Stimulated activated CD4-positive, alpha-beta T cell treated with anti-CD3 and anti-CD28 coated beads, Interleukin-4, amount 100 ng/mL, for 24 hours (primary cell): ENCODE results near the gene PLEKHM2.

ENCODE experiments used
- DNase-seq: peaks from one replicate; pipeline ENCODE4 v3.0.0-alpha.2; 2020

PLEKHM2 gene

DNA sequence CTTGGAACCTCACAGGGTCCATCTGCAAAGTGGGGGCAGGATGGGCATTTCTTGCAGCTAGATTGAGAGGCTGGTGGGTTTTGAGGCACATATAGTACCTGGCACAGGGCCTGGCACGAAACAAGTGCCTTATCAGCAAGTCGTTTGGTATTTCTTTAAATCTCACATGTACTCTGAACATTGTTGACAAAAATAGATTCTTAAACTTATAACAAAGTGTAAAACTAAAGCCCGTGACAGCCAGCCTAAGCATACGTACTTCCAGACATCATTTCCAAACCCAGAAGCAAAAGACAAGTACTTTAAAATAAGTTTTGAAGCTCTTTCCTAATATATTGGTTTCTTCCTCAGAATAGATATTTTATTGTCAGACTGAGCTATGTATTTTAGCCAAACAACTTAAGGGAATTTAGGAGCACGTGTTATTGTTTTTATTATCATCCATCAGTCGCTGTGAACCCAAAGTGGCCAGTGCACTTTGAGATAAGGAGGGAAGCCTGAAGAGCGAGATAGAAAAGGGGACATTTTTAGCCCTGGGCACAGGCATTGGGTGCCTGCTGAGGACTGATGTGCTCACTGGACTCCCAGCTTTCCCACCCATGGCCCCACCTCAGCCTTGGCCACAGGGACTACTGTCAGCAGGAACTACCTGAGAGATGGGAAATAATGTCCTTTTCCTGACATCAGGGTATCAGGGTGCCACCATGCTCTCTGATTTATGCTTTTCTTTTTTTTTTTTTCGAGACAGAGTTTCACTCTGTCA, 77.4 kb downstream of the PLEKHM2 start:
- no peak for DNase-seq

- DNase-seq = no peak
Observed at GRCh38 chr1:15762546-15762945, 78.4 kb downstream of the PLEKHM2 start.

GRCh38 chr1:15764269-15764764, 80.2 kb downstream of the PLEKHM2 start:
- no peak for DNase-seq

- DNase-seq = no peak
Observed at GRCh38 chr1:15764890-15765289, 80.8 kb downstream of the PLEKHM2 start.

- DNase-seq = no peak
Observed at GRCh38 chr1:15765495-15766194, 81.5 kb downstream of the PLEKHM2 start.

GRCh38 chr1:15767941-15768340, 83.8 kb downstream of the PLEKHM2 start:
- no peak for DNase-seq

DNA sequence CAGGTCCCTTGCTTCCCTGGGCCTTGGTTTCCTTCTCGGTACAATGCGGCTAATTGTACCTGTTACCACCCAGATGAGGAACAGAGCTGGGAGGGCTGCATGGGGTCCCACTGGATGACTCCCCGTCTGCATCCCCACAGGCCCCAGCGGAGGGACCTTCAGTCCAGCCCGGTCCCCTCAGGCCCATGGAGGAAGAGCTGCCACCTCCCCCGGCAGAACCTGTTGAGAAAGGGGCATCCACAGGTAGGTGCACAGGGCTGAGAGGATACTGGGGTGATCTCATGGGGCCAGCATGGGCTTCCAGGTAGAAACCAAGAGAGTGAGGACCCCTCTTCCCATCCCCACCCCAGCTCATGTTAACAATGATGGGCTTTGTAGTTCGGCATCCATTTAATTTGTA, 84.3 kb downstream of the PLEKHM2 start:
- no peak for DNase-seq

GRCh38 chr1:15770313-15770962, 86.3 kb downstream of the PLEKHM2 start:
- no peak for DNase-seq

- DNase-seq = no peak
Observed at GRCh38 chr1:15771836-15772515, 87.9 kb downstream of the PLEKHM2 start.

GRCh38 chr1:15775706-15776105, 91.6 kb downstream of the PLEKHM2 start:
- no peak for DNase-seq

- DNase-seq = no peak
Observed at GRCh38 chr1:15777909-15778707, 94.0 kb downstream of the PLEKHM2 start.
